ENCODE results near the gene SGIP1.
"Not testable (repeated sequence)": the region's sequence is repeated elsewhere in the genome, so short reads cannot be mapped to it uniquely, and the experiment has no call there.

SGIP1 gene

DNA sequence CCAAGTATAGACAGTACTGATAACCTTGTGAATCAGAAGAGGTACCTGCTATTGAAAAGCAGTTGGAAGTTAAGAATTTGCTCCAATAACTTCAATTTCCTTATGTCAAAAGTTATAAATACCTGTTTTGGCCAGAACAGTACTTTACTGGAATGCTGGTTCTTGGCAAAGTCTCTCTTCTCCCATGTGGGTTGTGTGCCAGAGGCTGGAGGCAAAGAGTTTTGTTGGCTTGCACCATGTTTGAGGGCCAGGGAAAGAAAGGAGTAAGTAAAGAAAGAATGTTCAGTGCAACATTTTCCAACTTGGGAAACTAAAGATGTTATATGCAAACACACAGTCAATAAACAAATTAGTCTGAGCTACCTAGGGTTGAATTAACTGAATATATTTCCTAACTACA, 151.3 kb downstream of the SGIP1 start:
- no peak for DNase-seq

DNA sequence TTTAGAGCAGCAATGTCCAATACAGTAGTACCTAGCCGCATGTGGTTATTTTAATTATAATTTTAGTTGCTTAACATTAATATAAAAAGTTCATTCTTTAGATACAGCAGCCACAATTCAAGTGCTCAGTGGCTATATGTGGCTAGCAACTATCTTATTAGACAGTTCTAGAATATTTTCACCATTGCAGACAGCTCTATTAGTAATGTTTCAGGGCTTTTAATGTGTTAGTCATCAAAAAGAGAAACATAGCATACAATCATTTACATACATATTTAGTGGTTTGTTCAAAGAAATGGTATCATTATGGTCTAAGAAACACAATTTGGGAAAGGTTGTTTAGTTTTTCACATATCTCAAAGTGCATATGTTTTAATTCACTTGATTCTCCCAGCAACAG, 151.7 kb downstream of the SGIP1 start:
- DNase-seq: no peak

DNA sequence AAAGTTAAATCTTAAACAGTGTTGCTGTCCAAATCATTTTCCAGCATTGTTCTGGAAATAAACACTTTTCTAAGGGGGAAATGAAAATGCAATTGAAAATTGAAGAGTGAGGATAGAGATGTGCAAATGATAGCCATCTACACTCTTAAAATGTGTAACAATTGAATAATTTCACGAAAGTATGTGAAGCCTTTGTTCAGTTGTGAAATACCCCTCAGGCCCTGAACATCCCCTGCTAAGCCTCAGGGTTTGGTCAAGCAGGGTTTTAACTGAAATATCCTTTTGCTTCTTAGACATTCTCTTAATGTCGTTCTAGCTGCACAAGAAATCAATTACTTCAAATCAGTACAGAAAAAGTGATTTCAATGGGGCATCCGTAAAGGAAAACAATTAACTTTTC, 152.5 kb downstream of the SGIP1 start:
- DNase-seq: no peak

DNA sequence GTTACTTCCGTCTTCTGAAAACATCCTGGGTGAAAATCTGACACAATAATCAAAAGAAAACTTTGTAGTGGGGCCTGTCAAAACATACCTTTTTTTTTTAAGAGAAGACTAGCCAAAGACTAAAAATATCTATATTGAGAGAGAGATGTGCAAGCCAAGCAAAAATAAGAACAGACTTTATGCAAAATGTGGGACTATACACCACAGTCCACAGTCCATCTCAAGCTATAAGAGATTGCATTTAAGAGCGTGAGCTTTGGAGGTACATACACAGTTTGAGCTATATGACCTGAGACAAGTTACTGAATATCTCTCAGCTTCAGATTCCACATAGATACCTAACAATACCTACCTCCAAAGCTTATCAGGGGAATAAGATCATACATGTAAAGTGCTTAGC, 153.4 kb downstream of the SGIP1 start:
- no peak for DNase-seq

DNA sequence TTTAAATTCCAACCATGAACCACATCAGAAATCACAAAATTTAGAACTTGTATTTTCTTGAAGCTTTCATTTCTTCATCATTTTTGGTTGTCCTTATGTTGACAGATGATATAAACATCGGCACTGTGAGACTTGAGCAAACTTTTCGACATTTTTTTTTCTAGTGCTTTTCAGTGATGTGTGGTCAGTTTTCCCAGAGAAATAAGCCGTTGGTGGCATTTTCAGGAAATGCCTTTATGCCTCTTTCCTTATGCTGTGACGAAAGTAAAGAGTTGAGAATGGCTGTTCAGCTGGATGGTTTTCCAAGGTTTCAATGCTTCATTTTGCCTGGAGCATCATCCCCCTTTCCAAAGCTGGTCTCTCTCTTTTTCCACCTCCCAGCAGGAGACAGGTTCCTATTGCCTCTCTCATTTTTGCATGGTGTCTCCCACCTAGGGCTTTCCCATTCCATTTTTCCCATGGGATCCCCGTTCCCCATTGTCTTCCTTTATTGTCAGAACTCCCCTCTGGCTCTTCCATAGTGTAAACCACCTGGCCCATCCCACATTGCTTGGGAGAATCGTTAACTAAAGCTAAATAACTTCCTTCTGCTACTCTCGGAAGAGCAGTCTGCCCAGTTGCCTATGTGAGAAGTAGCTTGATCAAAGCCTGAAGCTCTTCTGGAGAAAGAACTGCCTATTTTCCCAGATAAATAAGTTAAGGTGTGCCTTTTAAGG, 156.9 kb downstream of the SGIP1 start:
- DNase-seq: no peak

DNA sequence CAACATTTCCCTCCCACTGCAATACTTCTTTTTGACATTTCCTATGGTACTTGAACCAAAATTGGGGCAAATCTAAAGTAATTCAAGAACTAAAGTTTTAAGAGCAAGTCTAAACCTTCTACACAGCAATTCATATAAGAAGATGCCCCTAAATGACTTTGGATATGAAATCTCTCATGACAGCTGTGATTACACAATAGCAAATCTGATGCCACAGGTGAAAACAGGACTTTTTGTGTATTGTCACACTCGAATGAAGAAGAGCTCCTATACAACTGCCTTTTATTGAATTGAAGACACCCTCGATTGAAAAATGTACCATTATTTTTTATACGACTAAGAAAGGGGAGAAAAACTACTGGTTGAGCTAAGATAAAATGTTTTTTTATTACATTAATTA, 158.7 kb downstream of the SGIP1 start:
- DNase-seq: no peak

DNA sequence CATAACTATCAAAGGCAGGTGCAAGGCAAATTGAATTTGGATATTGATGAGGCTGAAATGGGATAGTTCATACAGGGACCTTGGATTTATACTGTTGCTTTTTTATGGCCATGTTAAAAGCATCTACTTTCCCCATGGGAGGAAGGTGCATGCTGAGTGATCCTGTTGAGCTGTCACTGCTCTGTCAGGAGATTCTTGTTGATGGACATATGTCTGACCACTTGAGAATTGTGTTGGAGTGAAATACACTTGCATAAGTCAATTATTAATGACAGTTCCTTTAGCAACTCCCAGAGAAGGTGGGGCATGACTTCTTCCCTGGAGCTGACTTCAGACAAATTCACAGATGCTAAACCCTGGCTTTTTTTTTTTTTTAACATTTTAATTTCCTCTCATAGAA, 159.9 kb downstream of the SGIP1 start:
- DNase-seq: no peak

DNA sequence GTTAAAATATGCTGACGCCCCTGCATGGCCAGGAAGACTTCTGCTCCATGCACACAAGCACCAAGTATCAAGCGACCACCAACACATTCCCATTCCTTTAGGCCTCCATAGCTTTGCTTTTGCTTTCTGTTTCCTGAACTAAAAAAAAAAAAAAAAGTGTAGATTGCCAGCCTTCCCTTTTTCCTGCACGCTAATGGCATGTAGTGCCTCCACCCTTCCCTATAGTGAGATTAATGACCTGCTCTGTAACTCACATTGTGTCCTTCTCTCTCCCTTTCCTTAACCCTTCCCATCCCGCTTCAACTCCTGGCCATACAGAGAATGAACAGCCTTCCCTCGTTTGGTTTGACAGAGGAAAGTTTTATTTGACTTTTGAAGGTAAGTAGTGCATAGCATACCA, 161.2 kb downstream of the SGIP1 start:
- DNase-seq: no peak

DNA sequence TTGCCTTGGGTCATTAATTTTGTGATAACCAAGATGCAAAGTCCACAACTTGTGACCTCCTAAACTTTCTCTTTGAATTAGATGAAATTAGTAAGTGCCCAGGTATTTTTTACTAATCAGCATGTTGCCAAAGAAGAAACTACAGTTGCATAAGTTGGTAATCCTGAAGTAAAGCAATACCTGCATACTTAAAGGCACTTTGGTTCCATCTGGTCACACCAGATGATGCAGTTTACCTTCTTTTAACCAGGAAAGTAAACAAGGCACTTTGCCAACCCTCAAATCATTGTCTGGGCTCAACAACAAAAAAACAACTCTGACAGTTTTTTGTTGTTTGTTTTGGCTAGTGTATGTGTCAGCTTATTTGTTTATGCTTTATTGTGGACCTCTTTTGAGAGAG, 162.8 kb downstream of the SGIP1 start:
- no peak for DNase-seq

DNA sequence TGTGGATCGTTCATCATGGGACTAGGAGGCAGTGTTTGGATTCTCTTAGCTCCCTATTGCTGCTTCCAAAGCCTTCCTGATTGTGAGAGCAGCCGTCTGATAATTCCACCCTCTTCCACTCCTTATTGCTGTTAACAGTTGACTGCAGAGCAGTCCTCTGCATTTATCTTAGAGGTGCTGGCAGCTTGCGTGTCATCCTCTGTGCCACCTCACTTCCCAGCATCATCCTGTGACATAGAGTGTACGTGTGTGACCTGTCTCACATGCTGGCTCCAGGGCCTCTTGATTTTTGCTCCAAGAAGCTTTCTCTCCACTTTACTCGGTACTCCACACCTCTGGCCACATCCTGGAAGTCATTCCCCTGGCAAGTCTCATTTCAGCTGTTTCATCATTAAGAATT, 165.3 kb downstream of the SGIP1 start:
- no peak for DNase-seq

DNA sequence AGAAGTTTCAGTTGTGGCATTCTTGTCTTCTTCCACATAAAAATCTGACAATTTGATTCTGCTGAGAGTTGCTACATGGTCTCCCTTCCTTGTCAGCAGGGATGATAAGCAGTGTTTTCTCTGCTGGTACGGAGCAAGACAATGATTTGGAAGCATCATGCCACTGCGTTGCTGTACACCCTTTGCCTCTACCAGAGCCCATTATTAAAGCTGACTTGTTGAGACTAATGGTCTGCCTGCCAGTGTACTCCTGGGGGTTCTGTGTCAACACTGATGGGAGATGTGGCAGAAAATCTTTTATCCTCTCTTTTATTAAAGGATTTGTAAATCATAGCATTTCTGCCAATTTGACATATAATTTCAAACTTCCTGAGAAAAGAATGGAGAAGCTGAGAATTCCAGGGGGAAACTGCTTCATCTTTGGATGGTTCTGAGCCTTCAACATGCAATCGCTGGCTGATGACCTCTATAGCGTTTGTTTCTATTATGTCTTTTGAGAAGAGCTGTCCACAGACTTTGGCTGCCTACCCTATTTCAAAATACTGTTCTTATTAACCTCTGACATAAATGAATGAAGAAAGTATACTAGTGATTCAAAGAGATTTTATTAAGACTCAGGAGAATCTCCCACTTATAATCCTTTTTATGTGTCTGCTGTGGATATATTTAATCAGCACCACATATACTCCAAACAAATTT, 170.4 kb downstream of the SGIP1 start:
- no peak for DNase-seq

DNA sequence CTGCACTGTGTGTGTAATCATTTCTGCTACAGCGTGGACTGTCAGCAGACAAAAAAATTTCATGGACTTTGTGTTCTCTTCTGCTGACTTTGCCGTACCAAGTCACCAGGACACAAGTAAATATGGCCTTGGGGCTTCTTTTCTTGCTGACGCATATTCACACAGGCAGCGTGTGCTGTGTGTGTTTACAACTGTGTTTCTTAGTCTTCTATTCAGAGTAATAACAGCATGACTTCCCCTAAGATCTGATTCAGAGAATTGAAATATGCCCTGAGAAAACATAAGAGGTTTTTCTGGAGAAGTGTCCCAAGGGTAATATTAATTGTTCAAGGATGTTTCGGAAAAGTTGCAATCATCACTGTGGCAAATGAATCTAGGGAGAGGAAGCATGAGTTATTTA, 171.2 kb downstream of the SGIP1 start:
- DNase-seq: no peak

DNA sequence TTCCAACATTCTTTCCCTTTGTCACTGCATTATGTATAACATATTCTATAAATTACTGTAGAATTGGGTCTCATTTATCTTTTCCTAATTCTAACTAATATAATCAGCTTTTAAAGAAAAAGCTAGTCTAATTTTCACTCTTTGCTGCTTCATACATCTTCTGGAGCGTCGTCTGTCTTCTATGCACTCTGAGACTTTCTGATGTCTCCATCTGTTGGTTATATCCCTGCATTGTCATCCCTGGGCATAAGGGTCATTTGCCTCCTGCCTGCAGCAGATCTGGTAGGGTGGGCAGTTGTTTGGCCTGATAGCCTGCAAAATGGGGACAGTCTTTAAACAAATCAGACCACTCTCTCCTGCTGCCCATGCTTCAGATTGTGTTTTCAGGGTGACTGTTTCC, 177.5 kb downstream of the SGIP1 start:
- DNase-seq: no peak

DNA sequence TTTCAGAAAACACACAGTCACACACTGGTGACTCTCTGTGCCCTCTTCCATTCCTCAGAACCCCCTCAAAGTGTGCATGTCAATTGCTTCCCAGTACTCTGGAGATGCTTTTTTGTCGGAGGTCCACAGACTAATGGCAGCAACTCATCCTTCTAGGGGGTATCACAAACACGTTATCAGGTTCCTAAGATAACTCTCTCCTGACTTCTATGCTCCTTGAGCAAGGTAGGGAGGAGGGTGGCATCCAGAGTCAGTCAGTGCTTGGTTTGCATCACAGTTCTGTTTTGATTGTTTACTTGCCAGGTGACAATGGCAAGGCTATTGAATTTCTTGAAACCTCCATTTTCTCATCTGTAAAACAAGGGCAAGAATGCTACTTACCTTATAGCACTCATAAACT, 178.9 kb downstream of the SGIP1 start:
- no peak for DNase-seq

DNA sequence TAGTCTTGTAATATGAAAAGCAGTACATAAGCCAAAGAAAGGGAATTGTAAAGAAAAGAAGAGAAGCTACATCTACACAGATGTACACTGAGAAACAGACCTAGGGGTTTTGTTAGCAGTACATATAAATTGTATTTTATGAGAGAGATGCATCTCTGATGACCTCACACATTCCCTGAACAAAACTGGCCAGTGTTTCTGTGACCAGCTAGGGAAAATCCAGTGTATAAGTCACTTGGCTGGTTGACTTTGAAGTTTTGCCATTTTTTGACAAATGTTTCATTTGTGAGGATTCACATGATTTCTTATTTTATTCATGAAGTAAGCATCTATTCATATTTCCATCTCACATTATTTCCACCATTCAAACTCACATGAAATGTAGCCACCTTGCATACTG, 190.0 kb downstream of the SGIP1 start:
- DNase-seq: no peak

DNA sequence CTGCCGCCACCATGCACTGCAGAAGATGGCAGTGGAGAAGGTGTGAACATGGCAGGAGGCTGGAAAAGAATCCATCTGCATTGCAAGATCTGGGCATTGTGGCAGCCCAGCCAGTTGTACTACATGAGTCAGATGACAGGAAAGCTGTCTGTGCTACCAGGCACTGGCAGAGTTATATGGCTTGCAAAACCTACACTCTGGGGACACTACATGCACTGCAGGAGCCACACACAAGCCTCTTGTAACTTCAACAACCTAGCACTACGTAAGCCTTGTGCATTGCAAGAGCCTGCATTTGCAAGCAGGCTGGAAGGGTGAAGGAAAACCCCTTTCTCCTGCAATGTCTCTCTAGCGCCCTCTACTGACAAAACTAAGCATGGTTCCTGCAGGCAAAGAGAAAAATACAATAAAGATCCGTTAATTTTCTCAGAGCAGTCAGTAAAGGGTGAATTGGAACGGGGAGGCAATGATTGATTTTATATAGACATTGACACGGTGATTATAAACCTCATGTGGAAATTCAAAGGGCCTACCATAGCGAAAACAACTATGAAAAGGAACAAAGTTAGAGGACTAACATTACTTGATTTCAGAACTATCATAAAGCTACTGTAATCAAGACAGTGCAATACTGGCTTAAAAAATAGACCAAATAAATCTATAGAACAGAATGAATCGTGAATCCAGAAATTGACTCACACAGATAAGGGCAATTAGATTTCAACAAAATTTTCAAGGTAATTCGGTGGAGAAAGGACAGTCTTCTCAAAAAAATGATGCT, 192.1 kb downstream of the SGIP1 start:
- peak; percentile 71 for DNase-seq

DNA sequence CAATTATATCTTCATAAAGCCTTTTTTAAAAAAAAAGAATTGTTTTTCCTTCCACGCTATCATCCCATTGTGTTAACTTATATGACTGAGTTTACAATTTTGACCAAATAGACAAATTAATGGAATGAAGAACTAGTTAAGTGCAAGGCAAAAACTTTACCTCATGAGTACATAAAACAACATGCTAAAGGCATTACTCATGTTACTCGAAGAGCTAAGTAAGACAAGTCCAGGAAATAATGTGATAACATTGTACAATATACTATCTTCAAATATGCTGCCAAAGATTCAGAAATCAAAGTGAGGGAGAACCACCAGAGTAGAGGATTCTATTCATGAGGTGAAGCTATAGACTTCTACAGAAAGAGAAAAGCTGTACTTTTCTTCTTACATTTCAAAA, 194.1 kb downstream of the SGIP1 start:
- no peak for DNase-seq

DNA sequence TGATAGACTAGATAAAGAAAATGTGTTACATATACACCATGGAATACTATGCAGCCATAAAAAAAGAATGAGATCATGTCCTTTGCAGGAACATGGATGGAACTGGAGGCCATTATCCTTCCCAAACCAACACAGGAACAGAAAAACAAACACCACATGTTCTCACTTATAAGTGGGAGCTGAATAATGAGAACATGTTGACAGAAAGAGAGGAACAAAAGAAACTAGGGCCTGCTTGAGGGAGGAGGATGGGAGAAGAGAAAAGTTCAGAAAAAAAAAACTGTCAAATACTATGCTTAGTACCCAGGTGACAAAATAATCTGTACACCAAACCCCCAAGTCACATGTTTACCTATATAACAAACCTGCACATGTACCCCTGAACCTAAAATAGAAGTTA, 194.8 kb downstream of the SGIP1 start:
- not testable (repeated sequence) for DNase-seq

DNA sequence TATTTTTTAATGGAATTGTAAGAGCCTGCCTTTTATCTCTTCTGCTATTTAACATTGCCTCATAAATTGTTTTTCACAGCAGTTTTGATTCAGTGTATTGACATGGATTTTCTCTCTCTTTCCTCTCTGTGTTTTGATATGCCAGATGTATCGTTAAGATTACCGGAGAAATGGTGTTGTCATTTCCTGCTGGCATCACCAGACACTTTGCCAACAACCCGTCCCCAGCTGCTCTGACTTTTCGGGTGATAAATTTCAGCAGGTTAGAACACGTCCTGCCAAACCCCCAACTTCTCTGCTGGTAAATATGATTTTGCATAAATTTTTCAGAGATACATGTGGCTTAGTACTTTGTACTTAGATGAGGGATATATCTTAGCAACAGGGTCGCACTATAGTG, 195.2 kb downstream of the SGIP1 start:
- peak; percentile 65 for DNase-seq

DNA sequence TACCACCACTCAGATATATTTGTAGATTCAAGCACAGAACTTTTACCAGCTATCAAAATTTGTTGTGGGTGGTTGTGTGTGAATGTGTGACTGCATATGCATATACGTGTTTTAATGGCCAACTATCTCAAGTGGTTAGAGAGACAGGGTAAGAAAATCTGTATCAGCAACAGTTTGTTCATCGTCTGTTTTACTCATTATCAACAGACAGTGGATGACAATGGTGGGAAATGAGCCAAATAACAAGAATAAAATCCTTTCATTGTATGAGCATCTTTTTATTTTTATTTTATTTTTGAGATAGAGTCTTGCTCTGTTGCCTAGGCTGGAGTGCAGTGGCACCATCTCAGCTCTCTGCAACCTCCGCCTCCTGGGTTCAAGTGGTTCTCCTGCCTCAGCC, 195.6 kb downstream of the SGIP1 start:
- no peak for DNase-seq

DNA sequence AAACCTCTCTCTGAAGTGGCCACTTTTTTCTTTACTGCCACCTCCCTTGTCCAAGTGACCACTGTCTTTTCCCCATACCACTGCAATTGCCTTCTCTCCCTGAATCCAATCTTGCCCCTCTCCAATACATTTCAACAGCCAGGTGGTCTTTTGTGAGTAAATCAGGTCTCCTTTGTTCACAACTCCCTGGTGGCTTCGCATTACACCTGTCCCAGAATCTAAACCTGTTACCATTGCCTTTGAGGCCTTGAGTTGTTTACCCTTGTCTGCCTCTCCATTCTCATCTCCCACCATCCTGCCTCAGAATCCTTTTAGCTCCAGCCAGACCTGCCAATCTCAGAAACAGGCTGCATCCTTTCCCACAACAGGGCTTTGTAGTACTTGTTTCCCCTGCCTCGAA, 196.5 kb downstream of the SGIP1 start:
- DNase-seq: no peak

DNA sequence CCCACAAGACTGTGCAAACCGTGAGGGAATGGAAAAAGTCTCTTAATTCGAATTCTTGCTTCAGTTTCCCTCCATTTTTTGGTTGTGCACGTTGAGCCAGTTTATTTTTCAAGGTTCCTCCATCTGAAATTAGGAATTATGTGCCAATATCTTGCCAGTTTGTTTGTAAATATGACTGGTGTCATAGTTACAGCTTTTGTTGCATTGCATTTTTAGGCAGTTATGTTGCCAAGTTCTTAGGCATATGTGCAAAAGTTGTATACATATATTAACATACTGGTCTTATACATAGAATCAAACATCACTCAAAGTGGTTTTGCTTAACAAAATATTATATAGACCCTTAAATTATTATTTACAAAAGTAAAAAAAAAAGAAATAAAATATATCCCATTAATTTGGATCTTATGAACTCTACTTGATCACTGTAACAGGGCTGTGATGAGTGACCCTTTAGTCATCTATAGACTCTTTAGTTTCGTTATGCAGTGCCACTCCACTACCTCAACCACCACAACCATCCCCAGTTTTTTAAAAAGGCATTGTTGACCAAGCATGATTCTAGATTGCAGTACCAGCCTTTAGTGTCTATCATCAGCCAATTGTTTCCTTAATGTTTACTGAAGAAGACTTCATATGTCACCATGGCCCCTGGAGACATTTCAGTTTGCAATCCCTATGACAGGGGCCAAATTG, 197.4 kb downstream of the SGIP1 start:
- no peak for DNase-seq

DNA sequence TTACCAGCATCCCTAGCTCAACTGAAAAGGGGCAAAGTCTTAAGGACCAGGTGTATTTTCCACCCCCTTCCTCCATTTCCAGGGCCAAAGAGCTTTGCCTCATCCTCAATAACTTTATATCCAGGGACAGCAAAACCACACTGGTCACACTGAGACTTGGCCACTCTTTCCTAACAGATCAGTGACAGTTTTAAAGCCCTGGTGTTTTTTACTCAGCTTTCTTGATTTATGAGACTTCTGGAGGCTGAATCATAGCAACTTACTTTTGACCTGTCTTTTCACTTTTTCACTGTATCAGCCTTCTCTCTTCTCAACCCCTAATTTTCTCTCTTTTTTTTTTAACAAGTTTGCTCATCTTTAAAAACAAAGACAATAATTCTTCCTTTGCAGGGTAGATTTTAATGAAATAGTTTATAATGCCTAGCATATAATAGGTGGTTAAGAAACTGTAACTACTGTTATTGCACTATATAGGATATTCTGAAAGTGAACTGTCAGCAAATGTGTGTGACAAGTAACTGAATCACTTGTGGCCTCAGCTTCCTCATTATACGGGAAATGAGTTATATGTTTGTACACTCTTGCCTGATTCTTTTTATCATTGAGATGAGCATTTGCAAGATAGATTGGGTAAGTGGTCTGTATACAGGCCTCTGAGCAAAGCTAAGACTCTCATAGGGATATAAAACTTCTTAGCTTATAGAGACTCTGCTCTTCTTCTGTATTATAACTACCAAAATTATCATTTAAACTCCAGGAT, 198.6 kb downstream of the SGIP1 start:
- DNase-seq: peak; percentile 41

Data from KG1 (cell line).